Daoy (cell line): ENCODE data around the gene OR6C2. TPM values are rescaled to one million over a fixed set of nuclear protein-coding genes. Genes with fewer than 3 reads are reported as not detected.
"Not testable (repeated sequence)": the region's sequence is repeated elsewhere in the genome, so short reads cannot be mapped to it uniquely, and the experiment has no call there.

Experiments
- DNase-seq: peaks from one replicate; pipeline ENCODE4 v3.0.0-alpha.2; 2015; ENCODE audit warnings: low read depth
- total RNA-seq: library from RNA; depleted of rRNA; stranded (reverse); fragments of >200 nt; shearing (Covaris generic); gene quantifications from 2 replicates; pipeline ENCODE4 v1.2.3, GENCODE V29; 2014; rRNA removed

The OR6C2 gene
- total RNA-seq = not detected in 2 replicates

DNA sequence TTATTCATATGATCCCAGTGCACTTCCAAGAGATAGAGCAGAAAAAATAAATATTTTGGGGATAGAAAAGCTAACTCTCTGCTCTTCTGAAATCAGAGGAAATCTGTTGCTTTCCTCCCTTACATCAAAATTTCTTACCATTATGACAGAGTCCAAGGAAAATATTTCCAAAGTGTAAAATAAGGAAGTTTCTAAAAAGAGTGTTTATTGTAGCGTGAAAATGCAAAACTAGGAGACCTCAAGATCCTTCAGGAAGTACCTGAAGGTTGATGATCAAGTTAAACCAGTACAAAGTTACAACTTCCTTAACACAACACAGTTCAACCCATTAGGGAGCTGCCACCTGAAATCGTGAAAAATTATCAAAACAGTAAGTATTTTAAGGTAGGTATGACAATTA is at the start of gene OR6C2:
Gene OR6C2, plus strand, starts transcription at position 301 of the 400 bp plus-strand sequence. CDS start 8,138 bp downstream, outside the sequence.
- no peak for DNase-seq

- no peak for DNase-seq
Measured at GRCh38 chr12:55396326-55396725, 47.5 kb upstream of the OR6C2 start.

DNA sequence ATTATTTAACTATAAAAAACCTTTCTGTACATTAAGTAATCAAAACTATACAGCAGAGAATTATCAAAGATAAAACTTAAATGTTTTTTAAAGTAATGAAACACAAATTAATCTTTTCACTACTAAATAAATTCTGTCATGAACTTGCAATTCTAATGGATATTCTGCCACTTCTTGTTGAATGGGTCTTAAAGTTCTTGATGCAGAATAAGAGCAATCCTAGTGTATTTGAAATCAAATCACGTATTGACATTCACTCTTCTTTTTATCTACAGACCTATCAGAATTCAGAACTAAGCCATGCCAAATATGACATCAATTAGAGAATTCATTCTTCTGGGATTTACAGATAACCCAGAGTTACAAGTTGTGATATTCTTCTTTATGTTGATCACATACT is 43.6 kb upstream of the OR6C2 start, which contains the start of gene OR6C65:
Gene OR6C65, plus strand, starts transcription at position 301 of the 400 bp plus-strand sequence. Its CDS starts 0 bp downstream, at position 301.
- no peak for DNase-seq

GRCh38 chr12:55407866-55408265 is 36.0 kb upstream of the OR6C2 start:
- DNase-seq = no peak

- not testable (repeated sequence) for DNase-seq
Measured at GRCh38 chr12:55409133-55409532, 34.7 kb upstream of the OR6C2 start.

- not testable (repeated sequence) for DNase-seq
Measured at GRCh38 chr12:55412138-55412537, 31.7 kb upstream of the OR6C2 start.

DNA sequence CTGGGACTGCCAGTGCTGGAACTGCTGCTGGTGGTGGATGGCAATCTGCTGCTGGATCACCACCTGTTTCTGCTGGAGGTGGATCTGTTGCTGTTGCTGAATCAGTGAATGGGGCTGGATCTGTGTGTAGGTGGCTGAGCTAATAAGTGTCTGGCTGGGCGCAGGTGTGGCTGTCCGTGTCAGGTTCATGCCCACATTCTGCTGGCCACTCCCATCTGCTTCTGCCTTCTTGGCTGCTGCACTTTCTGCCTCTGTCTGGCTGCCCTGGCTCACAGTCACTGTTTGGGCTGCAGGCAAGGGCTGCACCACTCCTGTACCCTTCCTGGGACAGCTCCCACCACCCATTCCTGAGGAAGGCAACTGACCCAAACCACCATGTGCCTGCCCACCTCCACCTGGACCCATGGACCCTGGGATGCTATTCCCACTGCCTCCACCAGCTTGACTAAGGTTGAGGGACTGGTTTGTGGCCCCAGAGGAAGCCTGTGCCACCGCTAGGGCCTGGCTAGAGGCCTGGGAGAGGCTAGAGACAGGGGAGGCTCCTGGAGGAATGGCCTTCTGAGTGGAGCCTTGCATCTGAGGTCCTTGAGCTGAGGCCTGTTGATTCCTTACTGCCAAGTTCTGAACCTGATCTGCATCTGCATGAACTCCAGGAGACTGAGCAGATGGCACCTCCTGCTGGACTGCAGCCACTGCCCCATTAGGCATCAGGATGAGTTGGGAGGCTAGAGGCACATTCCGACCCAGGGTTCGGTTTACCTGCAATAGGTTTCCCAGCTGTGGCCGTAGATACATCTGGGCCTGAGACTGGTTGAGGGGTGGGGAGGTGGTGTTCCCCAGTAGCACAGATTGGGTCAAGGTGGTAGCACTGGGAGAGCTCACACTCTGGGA is 30.1 kb upstream of the OR6C2 start:
- peak; percentile 4 for DNase-seq

GRCh38 chr12:55414396-55414823 is 29.5 kb upstream of the OR6C2 start:
- DNase-seq = peak; percentile 7

GRCh38 chr12:55414889-55415288 is 29.0 kb upstream of the OR6C2 start:
- DNase-seq = not testable (repeated sequence)

GRCh38 chr12:55416961-55417360 is 26.9 kb upstream of the OR6C2 start:
- no peak for DNase-seq

GRCh38 chr12:55420307-55420962 is 23.4 kb upstream of the OR6C2 start:
- DNase-seq = no peak

GRCh38 chr12:55425954-55426353 is 17.9 kb upstream of the OR6C2 start, which contains the start of gene OR6C76:
TSS of gene OR6C76 (plus strand) at chr12:55426254. CDS start at chr12:55426254, 0 bp downstream.
- no peak for DNase-seq

- no peak for DNase-seq
Measured at GRCh38 chr12:55428331-55429243, 15.3 kb upstream of the OR6C2 start.

- not testable (repeated sequence) for DNase-seq
Measured at GRCh38 chr12:55441233-55441632, 2.6 kb upstream of the OR6C2 start.

GRCh38 chr12:55445357-55445756 is 1.5 kb downstream of the OR6C2 start:
- no peak for DNase-seq

DNA sequence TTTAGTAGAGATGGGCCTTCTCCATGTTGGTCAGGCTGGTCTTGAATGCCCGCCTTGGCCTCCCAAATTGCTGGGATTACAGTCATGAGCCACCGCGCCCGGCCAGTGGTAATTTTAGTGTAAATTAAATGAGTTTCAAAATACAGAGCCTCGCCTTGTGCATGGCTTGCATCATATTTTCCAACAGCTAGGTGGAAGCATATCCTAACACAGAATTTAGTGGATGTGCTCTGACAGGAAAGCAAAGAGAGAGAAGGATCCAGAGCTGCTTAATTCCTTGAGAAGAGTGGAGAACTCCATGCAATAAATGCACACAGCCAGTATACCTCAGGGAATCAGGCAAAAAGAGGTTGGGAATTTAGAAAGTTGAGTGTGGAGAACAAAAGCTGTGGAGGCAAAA is 2.5 kb downstream of the OR6C2 start:
- peak; percentile 21 for DNase-seq

DNA sequence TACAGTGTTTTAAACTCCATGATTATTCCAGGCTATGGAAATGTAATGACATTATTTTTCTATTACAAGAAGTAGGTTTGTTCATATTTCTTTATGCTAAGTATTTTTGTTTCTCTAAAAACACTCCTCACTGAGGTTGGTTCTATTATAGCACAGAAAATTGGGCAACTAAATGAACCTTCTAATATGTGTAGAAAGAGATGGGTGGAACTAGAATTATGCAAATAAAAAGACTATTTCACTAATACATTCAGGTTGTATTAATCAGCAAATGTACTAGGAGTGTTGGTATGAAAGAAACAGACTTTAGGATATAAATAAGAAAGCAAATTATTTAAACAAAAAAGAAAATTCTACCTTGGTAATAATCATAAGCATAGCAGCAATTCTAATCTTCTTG is 4.9 kb downstream of the OR6C2 start:
- DNase-seq = no peak

GRCh38 chr12:55464926-55465325 is 21.1 kb downstream of the OR6C2 start:
- not testable (repeated sequence) for DNase-seq

- DNase-seq = no peak
Measured at GRCh38 chr12:55467836-55468235, 24.0 kb downstream of the OR6C2 start.

- no peak for DNase-seq
Measured at GRCh38 chr12:55469291-55469690, 25.4 kb downstream of the OR6C2 start.

GRCh38 chr12:55470088-55470829 is 26.4 kb downstream of the OR6C2 start, which contains the start of gene OR6C70:
TSS of gene OR6C70 (minus strand) at chr12:55470138. CDS start at chr12:55470138, 0 bp downstream.
- peak; percentile 92 for DNase-seq
